ENCODE measurements around the gene SLC25A29. TPM values are rescaled to one million over a fixed set of nuclear protein-coding genes. Genes with fewer than 3 reads are reported as not detected.

Gene SLC25A29
- polyA plus RNA-seq, 4 donors, result 32.7 to 99.6 (median 64.2) TPM

GRCh38 chr14:100246809-100247428 lies 59.3 kb downstream of the SLC25A29 start:
- DNase-seq (ENCODE audit: low read depth in 4 of 4, low spot score in 2 of 4), result no peak

GRCh38 chr14:100243020-100243419 lies 63.2 kb downstream of the SLC25A29 start:
- DNase-seq (ENCODE audit: low read depth in 4 of 4, low spot score in 2 of 4), result no peak

- DNase-seq (ENCODE audit: low read depth in 4 of 4, low spot score in 2 of 4), result no peak
Observed at GRCh38 chr14:100241279-100241678, 65.0 kb downstream of the SLC25A29 start.

Other genes starting within 250 kb of the SLC25A29 start
- 100 to 1,000 TPM; 105 to 187 (median 153) TPM for gene EVL, start 241.0 kb downstream of the SLC25A29 start, polyA plus RNA-seq (ENCODE audit: insufficient read length in 4 of 4)
- gene DEGS2, start 146.8 kb downstream of the SLC25A29 start, polyA plus RNA-seq (ENCODE audit: insufficient read length in 4 of 4), result 10 to 100 TPM in 2 of 4 donors, 1 to 10 TPM in 2; 8.1 to 18.2 (median 11.1) TPM
- 100 to 1,000 TPM; 119 to 142 (median 131) TPM for gene YY1, start 67.3 kb downstream of the SLC25A29 start, polyA plus RNA-seq (ENCODE audit: insufficient read length in 4 of 4)
- gene SLC25A47, start 16.9 kb upstream of the SLC25A29 start, polyA plus RNA-seq (ENCODE audit: insufficient read length in 4 of 4), result not detected
- 10 to 100 TPM in 2 of 4 donors, 1 to 10 TPM in 2; 8.0 to 11.8 (median 9.7) TPM for gene WDR25, start 70.0 kb upstream of the SLC25A29 start, polyA plus RNA-seq (ENCODE audit: insufficient read length in 4 of 4)

All from left renal cortex interstitium (tissue), 4 donors.